MCF 10A (cell line): ENCODE results near the gene OAT. TPM values are rescaled to one million over a fixed set of nuclear protein-coding genes. Genes with fewer than 3 reads are reported as not detected.

Experiments used
- BruUV-seq: library from RNA; stranded (reverse); fragments of 400-500 nt; replicated peaks from 2 replicates; lab custom pipeline; 2021; lab: Mats Ljungman, UMichigan
- CTCF ChIA-PET: fragments of 300-600 bp; sonication (Branson Sonifier 250); formaldehyde crosslinking; extraction: SDS; loops from one replicate; lab custom pipeline; 2021; ENCODE audit warnings: antibody characterized with exemption, inconsistent platforms; lab: Yijun Ruan, JAX
- POLR2A ChIA-PET: fragments of 300-600, 350-650 bp; sonication (Branson Sonifier 250); formaldehyde crosslinking; extraction: SDS; loops from one replicate; lab custom pipeline; 2020; ENCODE audit warnings: antibody characterized with exemption, inconsistent platforms; lab: Yijun Ruan, JAX
- DNase-seq: peaks from one replicate; pipeline ENCODE4 v3.0.0-alpha.2; 2018; ENCODE audit not compliant: unreplicated experiment
- H3K27ac Mint-ChIP-seq: one replicate; pipeline ENCODE4 v1.8.0; 2022; ENCODE audit warnings: mild to moderate bottlenecking, low read depth, mixed read lengths; ENCODE audit not compliant: unreplicated experiment
- H3K27me3 Mint-ChIP-seq: one replicate; pipeline ENCODE4 v1.8.0; 2022; ENCODE audit warnings: mixed read lengths; ENCODE audit not compliant: insufficient read depth, unreplicated experiment
- H3K36me3 Mint-ChIP-seq: one replicate; pipeline ENCODE4 v1.8.0; 2022; ENCODE audit warnings: mild to moderate bottlenecking, moderate library complexity, mixed read lengths; ENCODE audit not compliant: insufficient read depth, unreplicated experiment
- H3K4me1 Mint-ChIP-seq: one replicate; pipeline ENCODE4 v1.8.0; 2022; ENCODE audit warnings: mixed read lengths; ENCODE audit not compliant: insufficient read depth, unreplicated experiment
- H3K4me3 Mint-ChIP-seq: one replicate; pipeline ENCODE4 v1.8.0; 2022; ENCODE audit warnings: mild to moderate bottlenecking, moderate library complexity, mixed read lengths; ENCODE audit not compliant: unreplicated experiment
- H3K9me3 Mint-ChIP-seq: one replicate; pipeline ENCODE4 v1.8.0; 2022; ENCODE audit warnings: mixed read lengths; ENCODE audit not compliant: unreplicated experiment
- intact Hi-C: fragments of 100-400 bp; cut with micrococcal nuclease; formaldehyde crosslinking; loops from 2 replicates; pipeline ENCODE4 v1.14.1; 2022
- total RNA-seq: library from RNA; stranded (reverse); gene quantifications from 2 replicates; pipeline ENCODE4 v1.2.3, GENCODE V29; 2022
- TF ChIP-seq, protein P1 (sequence below): fragments of 200-600 bp; IDR thresholded peaks from one replicate; pipeline ENCODE4 v1.8.0; 2022; ENCODE audit warnings: antibody characterized with exemption, mild to moderate bottlenecking; ENCODE audit not compliant: unreplicated experiment

OAT gene
- total RNA-seq, 1 experiment from 2014 or later = 68.1 TPM

DNA sequence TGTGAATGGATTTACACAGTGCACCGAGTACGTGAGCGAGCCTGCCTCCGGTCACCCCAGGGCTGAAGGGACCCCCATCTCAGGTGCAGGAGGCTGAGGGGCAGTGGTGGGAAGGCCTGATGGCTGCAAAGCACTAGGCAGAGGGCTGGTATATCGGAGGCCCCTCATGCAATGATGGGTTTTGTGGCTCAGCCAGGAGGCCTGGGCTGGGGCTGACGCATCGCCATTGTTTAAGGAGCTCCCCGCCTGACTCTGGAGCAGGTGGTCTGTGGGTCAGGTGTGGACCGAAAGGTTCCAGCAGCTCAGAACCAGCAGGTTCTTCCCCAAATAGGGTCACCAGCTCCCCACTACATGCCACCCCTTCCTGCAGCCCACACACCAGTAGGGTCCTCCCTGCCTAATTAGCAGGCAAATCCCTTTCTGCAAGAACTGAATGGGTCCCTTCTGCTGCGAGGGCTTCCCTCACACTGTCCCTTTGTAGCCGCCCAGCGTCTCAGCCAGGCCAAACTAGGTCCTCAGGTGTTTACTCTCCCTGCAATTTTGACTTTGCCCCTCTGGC lies 33.0 kb downstream of the OAT start:
- H3K4me3 Mint-ChIP-seq = no peak overlapping the region
- ChIA-PET POLR2A (no interaction called here), CTCF (interaction anchor here (0.5 to 13.6 kb wide), 7 partner anchors 14 to 390 kb away, joined by 3 to 306 read pairs (median 3); partner anchors contain the start of gene CHST15)
- H3K4me1 Mint-ChIP-seq = no peaks in the 10 kb centered on the region
- no peaks in the 10 kb centered on the region for H3K36me3 Mint-ChIP-seq
- no peaks in the 10 kb centered on the region for H3K27me3 Mint-ChIP-seq
- H3K9me3 Mint-ChIP-seq = no peaks in the 10 kb centered on the region
- TF ChIP-seq, protein P1, sequence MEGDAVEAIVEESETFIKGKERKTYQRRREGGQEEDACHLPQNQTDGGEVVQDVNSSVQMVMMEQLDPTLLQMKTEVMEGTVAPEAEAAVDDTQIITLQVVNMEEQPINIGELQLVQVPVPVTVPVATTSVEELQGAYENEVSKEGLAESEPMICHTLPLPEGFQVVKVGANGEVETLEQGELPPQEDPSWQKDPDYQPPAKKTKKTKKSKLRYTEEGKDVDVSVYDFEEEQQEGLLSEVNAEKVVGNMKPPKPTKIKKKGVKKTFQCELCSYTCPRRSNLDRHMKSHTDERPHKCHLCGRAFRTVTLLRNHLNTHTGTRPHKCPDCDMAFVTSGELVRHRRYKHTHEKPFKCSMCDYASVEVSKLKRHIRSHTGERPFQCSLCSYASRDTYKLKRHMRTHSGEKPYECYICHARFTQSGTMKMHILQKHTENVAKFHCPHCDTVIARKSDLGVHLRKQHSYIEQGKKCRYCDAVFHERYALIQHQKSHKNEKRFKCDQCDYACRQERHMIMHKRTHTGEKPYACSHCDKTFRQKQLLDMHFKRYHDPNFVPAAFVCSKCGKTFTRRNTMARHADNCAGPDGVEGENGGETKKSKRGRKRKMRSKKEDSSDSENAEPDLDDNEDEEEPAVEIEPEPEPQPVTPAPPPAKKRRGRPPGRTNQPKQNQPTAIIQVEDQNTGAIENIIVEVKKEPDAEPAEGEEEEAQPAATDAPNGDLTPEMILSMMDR = no peak
- DNase-seq = no peak
- no TSS peak for BruUV-seq
- intact Hi-C loops = no loop called here
- no peak overlapping the region for H3K27ac Mint-ChIP-seq

DNA sequence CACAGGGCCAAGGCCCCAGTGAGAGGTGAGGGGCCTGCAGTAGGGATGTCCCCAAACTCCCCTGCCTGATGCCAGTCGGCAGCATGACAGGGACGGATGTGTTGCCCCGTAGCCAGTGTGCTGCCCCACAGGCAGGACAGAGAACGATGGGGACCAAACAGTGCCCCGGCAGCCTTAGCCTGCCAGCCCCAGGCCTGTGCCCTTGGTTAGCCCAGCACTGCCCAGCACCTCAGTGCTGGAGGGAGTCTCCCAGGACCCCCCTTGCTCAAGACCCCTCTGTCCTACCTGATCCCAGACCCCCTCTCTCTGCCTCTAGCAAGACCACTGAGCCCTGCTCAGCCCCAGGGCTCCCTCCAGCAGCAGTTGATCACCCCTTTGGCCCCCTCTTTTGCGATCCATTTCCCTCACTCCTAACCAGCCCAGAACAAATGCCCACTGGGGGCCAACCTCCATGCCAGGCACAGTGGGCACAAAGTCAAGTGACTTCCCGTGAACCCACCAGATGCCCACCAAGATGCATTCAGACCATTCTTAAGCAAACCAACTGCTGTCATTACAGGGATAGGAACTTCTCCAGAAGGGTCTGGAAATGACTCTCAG lies 34.0 kb downstream of the OAT start:
- no peaks in the 10 kb centered on the region for H3K9me3 Mint-ChIP-seq
- H3K27me3 Mint-ChIP-seq = no peaks in the 10 kb centered on the region
- intact Hi-C loops = no loop called here
- no peak overlapping the region for H3K27ac Mint-ChIP-seq
- BruUV-seq = no TSS peak
- H3K36me3 Mint-ChIP-seq = no peaks in the 10 kb centered on the region
- no peak for DNase-seq
- TF ChIP-seq, protein P1 = no peak
- H3K4me1 Mint-ChIP-seq = no peaks in the 10 kb centered on the region
- POLR2A ChIA-PET = no interaction called here
- CTCF ChIA-PET = interaction anchor here (1.0 to 13.6 kb wide), 3 partner anchors 19 to 389 kb away, joined by 3 to 306 read pairs (median 3); no protein-coding TSS in a partner anchor
- no peak overlapping the region for H3K4me3 Mint-ChIP-seq

DNA sequence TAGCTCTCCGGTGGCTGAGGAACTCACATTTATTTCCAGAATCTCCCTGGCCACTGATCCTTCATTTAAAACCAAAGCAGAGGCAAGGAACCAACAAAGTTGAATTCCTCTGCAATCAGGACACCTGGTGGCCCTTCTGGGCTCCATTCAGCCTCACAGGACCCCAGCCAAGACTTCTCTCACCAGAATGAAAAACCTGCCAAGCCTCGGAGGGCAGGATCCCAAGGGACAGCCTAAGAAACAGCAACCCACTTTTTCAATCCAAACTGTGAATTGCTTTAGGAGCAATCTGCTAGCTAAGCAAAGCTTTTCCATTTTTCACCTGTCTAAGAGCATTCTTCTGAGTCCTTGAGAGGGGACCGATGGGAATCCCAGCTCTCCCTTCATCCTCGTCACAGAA lies 34.6 kb downstream of the OAT start:
- BruUV-seq = no TSS peak
- Mint-ChIP-seq H3K27ac (no peak overlapping the region), H3K36me3 (no peaks in the 10 kb centered on the region), H3K9me3 (no peaks in the 10 kb centered on the region), H3K4me1 (peaks cover 2% of the 10 kb centered on the region), H3K27me3 (no peaks in the 10 kb centered on the region), H3K4me3 (no peak overlapping the region)
- POLR2A ChIA-PET = interaction anchor here (0.7 kb wide), 1 partner anchor 402 kb away, joined by 3 read pairs; no protein-coding TSS in a partner anchor
- intact Hi-C loops = no loop called here
- TF ChIP-seq, protein P1 = no peak
- CTCF ChIA-PET = interaction anchor here (0.7 to 13.6 kb wide), 6 partner anchors 15 to 802 kb away, joined by 3 to 306 read pairs (median 4); no protein-coding TSS in a partner anchor
- DNase-seq = peak; percentile 19

DNA sequence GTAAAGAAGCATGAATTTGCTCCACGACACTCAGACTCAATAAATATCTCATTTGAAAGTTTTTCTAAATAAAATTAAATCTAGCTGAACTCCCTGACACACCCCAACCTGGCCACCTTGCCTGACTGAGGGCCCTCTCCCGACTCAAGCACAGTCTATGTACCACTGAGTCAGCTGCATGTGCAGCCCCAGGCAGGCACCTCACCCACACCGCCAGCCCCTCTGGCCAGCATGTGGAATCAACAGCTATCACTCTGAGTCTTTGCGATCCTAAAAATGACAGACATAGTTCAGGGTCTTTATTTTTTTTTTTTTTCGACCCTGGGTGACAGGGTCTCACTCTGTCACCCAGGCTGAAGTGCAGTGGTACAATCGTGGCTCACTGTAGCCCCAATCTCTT lies 35.2 kb downstream of the OAT start:
- Mint-ChIP-seq H3K27ac (no peak overlapping the region), H3K27me3 (no peaks in the 10 kb centered on the region), H3K36me3 (no peaks in the 10 kb centered on the region), H3K4me3 (no peak overlapping the region), H3K4me1 (peaks cover 8% of the 10 kb centered on the region), H3K9me3 (no peaks in the 10 kb centered on the region)
- ChIA-PET CTCF (interaction anchor here (0.6 to 13.6 kb wide), 9 partner anchors 14 to 801 kb away, joined by 3 to 306 read pairs (median 4); no protein-coding TSS in a partner anchor), POLR2A (interaction anchor here (0.7 kb wide), 1 partner anchor 401 kb away, joined by 3 read pairs; no protein-coding TSS in a partner anchor)
- intact Hi-C loops = no loop called here
- DNase-seq = no peak
- no TSS peak for BruUV-seq
- TF ChIP-seq, protein P1 = no peak
